ENCODE measurements around the gene HOXA13.

HOXA13 gene

DNA sequence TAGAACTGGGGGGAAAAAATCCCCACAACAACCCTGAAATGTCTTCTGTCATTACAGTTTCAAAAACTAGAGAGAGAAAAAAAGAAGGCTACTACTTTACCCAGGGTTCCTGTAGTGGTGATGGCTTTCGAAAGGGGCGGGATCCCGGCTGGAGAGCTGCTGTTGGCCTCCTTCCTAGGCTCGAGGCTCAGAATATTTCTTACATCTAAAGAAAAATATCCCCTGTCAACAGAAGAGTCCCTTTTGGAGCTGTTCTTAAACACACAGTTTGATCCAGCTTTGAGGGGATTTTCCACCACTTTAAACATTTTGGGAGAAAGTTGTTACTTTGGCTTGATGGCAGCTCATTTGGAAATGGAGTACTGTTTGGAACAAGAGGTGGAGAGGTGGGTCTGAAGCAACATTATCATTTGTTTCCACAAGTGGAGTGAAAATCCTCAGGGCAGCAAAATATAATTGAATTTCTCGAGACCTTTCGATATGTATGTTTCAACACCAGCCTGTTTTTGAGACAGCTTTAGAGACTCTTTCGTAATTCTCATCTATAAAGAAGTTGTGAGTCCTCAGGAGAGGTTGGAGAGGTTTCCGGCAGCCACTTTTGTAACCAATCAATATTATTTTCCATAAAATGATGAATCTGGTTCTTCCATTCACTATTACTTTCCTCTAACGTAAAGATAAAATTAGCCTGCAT lies 5.1 kb downstream of the HOXA13 start:
- DNase-seq (ENCODE audit: low read depth) = no peak
- TF ChIP-seq, protein P1, sequence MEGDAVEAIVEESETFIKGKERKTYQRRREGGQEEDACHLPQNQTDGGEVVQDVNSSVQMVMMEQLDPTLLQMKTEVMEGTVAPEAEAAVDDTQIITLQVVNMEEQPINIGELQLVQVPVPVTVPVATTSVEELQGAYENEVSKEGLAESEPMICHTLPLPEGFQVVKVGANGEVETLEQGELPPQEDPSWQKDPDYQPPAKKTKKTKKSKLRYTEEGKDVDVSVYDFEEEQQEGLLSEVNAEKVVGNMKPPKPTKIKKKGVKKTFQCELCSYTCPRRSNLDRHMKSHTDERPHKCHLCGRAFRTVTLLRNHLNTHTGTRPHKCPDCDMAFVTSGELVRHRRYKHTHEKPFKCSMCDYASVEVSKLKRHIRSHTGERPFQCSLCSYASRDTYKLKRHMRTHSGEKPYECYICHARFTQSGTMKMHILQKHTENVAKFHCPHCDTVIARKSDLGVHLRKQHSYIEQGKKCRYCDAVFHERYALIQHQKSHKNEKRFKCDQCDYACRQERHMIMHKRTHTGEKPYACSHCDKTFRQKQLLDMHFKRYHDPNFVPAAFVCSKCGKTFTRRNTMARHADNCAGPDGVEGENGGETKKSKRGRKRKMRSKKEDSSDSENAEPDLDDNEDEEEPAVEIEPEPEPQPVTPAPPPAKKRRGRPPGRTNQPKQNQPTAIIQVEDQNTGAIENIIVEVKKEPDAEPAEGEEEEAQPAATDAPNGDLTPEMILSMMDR (conservative IDR thresholded peaks at IDR 0.05; ENCODE audit: low read depth, low read length) = no peak
- H3K4me3 ChIP-seq (ENCODE audit: low read depth, low read length) = no peak overlapping the region

DNA sequence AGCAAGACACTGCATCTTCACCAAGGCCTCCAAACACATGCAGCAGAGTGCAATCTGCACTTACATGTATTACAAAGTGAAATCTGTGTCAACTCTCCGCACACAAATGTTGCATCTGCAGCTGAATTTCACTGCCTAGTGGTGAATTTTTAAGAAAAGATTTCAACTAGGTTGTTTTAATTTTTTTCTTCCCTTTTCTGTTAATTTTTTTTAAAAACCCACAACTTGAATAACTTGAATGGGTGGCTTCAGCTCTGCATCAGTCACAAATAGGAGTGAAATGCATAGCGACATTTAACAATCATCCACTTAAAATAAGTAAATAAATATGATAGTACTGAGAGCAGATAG lies 5.9 kb downstream of the HOXA13 start:
- H3K4me3 ChIP-seq (ENCODE audit: low read depth, low read length) = no peak overlapping the region
- no peak for DNase-seq (ENCODE audit: low read depth)
- TF ChIP-seq, protein P1 (conservative IDR thresholded peaks at IDR 0.05; ENCODE audit: low read depth, low read length) = no peak

DNA sequence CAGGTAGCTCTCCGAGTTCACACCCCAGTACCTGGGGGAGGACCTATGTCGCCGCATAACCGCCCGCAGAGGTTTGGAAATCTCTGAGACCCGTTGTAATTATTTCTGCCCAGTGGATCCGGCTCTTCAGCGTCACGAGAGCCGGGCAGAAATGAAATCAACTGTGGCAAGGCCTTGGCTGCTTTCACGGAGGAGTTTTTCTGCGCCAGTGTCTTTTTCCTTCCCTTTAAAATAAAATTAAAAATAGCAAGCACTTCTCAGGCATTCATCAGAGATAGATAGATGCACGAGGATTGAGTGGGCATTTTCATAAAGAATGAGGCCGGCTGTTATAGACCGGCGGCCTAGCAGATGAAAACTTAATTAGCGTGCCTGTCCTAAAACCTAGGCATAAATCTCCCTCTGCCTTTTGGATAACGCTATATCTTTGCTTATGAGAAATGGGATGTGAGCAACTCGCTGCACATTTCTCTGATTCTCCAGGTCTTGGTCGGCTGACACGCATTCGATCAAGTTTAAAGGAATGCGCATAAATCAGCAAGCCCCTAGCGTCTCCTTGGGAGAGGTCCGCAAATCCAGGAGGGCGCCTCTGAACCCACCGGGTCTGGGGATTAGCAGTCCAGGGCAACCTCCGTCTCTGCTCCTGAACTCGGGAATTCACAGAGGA lies 6.4 kb downstream of the HOXA13 start:
- no peak overlapping the region for H3K4me3 ChIP-seq (ENCODE audit: low read depth, low read length)
- no peak for DNase-seq (ENCODE audit: low read depth)
- TF ChIP-seq, protein P1 (conservative IDR thresholded peaks at IDR 0.05; ENCODE audit: low read depth, low read length) = no peak

DNA sequence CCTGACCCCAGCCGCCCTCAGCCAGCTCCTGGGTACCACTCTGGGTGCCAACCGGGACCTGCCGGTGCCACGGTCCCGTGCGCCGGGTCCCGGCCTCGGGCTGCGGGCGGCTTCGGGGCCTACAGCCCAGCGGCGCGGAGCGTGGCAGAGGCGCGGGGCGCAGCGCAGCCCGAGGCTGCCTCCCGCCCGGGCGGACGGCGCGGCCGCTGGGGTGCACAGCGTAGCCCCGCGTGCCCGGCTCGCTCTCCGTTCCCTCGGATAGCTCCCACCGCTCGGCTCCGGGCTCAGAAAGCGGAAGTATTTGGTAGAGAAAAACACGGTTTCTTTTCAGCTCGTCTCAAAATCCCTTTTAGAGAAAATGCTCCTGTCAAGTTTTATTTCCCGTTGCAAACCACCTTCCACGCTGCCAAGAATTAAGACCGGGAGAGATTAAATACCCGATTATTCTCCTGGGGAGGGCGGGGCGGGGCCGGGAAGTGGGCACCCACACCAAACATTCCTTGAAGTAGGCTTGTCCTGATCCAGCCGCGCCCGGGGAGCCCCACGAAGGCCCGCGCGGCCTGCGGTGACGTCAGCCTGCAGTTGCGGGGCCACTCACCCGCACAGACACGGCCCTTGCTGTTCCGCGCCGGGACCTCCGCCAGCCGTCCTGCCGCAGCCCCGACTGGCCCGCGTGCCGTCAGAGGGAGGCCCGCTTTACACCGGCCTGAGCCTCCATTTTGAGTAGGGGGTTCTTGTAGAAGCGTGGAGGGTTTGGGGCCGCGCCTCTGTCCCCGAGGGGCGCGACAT lies 7.2 kb downstream of the HOXA13 start:
- TF ChIP-seq, protein P1 (conservative IDR thresholded peaks at IDR 0.05; ENCODE audit: low read depth, low read length) = no peak

DNA sequence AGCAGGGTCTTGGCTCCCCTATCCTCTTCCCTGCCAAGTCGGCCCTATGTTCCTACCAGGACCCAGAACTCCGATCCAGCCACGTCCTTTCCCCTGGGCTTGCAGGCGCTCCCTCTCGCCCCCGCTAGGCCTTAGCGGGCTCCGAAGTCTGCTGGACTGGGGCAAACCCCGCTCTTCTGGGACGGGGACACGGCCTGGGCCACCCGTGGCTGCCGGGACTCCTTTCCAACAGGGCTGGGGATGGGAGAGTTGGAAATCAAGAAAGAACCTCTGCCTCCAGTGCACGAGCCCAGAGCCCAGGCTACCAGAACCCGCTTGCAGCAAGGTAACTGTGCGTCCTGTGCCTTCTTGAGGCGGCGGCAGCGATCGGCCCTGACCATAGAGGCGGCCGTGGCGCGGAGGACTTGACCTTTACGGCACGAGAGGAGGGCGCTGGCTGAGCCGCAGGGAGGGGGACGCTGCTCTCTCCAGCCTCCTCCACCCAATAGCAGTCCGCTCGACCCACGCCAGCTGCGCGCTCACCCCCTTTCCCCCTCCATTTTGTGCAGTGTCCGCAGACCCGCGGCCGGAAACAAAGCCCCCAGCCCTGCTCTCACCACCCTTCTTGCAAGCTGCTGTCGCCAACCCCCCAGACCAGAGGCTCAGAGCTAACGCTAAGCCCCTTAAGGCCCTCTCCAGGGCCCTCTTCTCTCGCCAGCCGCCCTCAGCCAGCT lies 7.9 kb downstream of the HOXA13 start:
- no peak overlapping the region for H3K4me3 ChIP-seq (ENCODE audit: low read depth, low read length)
- DNase-seq (ENCODE audit: low read depth) = no peak
- TF ChIP-seq, protein P1 (conservative IDR thresholded peaks at IDR 0.05; ENCODE audit: low read depth, low read length) = no peak

More for the DNA sequence above, 7.2 kb downstream of the HOXA13 start:
- H3K4me3 ChIP-seq (ENCODE audit: low read depth, low read length) = peak overlapping the region; percentile 17
- DNase-seq (ENCODE audit: low read depth) = no peak

DNA sequence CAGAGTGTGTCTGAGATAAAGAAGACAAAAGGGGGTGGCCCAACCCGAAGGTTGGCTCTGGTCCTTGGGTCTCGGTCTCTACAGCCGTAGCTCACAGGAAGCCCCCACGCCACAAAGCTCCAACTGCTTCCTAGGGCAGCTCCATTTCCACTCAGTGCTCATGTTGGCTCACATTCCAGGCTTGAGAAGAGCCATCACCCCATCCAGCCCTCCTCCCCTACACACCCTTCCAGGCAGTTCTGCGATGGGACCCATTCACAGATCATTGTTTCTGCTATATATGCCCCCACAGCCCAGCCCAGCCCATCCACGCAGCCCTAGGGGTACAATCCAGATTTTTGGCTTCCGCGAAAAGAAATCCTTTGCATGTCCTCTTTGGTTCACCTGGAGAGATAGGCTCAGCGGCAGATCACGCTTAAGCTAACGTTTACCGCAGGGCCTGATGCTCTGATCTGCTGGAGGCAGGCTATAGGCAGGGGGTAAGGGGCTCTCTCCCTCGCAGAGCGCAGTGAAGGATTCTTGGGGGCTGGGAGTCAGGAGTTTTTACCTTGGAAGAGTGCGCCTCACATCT lies 8.6 kb downstream of the HOXA13 start:
- no peak for DNase-seq (ENCODE audit: low read depth)
- no peak overlapping the region for H3K4me3 ChIP-seq (ENCODE audit: low read depth, low read length)
- TF ChIP-seq, protein P1 (conservative IDR thresholded peaks at IDR 0.05; ENCODE audit: low read depth, low read length) = no peak
